HG03280 (cell line): Measurements from ENCODE around the gene IMMT.

Source experiments
- ATAC-seq: cut with Tn5 transposase; IDR thresholded peaks from one replicate; pipeline ENCODE4 v1.9.1; 2021; ENCODE audit warnings: mild to moderate bottlenecking, moderate library complexity; ENCODE audit not compliant: unreplicated experiment

Gene IMMT

DNA sequence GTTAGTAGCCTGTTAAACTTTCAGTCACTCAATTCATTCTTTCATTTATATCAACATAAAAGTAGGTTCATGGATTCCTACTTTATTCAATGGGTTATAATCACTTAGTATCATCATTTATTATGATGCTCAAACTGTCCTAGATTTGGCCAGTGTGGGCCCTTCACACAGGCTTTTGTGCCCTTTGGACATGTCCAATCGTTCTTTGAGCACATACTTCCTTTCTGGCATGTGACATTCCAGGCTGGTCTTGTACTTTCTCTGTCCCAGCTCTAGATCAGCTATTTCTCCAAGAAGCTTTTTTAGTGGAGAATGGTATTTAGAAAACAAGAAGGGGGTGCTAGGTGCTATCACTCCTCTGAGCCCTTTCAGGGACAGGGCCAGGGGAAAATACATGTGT lies 101.0 kb downstream of the IMMT start:
- no peak for ATAC-seq
